ENCODE data around the gene COX6B2.

COX6B2 gene

DNA sequence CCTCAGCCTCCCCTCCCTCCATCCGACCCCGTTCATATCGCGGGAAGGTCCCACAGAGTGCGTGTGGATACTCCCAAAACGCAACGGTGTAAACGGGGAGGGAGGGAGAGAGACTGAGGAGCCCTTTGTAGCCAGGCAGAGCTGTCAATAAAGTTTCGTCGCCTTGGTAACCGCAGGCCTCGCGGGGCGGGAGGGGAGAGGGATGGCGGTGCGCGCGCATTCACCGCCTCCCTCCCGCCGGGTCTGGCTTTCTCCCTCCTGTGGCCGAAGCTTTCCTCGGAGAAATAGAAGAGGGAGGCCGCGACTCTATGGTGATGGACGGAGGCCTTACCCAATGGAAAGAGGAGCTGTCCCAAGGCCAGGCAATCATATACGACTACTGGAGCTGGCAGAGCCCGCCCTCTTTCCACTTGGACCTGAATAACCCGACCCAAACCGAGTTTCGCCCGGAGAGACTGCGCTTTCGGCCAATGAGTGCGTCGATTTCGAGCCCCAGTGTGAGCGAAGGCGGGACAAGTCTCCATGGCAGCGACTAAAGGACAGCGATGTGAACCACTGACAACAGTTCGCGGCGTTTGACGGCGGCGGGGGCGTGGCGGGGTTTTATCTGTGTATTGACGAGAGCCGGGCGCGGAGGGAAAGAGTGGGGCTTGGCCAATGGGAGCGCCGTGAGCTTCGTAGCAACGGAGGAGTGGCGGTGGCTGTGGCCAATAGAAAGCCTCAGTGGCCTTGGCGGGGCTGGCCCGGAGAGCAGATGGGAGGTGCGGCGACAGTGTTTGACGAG, 15.2 kb downstream of the COX6B2 start, which contains the start of gene KMT5C:
KMT5C (plus strand) TSS at position 772 of the 784 bp plus-strand sequence. CDS start 2,061 bp downstream, outside the sequence.
- no peaks in the 10 kb centered on the region for H3K9me3 ChIP-seq (ENCODE audit: control insufficient read depth, insufficient read depth, low read depth, low read length)
- POLR2A ChIA-PET: interaction anchor here (0.6 to 2.4 kb wide), 55 partner anchors 8 to 315 kb away, joined by 3 to 95 read pairs (median 4); partner anchors contain the start of genes BRSK1, FIZ1, GARIN5B and HSPBP1
- CTCF ChIA-PET: interaction anchor here (0.5 to 2.0 kb wide), 20 partner anchors 9 to 267 kb away, joined by 3 to 17 read pairs (median 4); partner anchors contain the start of gene ZNF865
- TF ChIP-seq, protein P1, sequence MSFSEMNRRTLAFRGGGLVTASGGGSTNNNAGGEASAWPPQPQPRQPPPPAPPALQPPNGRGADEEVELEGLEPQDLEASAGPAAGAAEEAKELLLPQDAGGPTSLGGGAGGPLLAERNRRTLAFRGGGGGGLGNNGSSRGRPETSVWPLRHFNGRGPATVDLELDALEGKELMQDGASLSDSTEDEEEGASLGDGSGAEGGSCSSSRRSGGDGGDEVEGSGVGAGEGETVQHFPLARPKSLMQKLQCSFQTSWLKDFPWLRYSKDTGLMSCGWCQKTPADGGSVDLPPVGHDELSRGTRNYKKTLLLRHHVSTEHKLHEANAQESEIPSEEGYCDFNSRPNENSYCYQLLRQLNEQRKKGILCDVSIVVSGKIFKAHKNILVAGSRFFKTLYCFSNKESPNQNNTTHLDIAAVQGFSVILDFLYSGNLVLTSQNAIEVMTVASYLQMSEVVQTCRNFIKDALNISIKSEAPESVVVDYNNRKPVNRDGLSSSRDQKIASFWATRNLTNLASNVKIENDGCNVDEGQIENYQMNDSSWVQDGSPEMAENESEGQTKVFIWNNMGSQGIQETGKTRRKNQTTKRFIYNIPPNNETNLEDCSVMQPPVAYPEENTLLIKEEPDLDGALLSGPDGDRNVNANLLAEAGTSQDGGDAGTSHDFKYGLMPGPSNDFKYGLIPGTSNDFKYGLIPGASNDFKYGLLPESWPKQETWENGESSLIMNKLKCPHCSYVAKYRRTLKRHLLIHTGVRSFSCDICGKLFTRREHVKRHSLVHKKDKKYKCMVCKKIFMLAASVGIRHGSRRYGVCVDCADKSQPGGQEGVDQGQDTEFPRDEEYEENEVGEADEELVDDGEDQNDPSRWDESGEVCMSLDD (tag by site-specific recombination; IDR thresholded peaks at IDR 0.05): peak; percentile 67; the same call in 1 of the 2 replicates
- TF ChIP-seq ZBTB21 (tag by site-specific recombination; IDR thresholded peaks at IDR 0.05) (peak; percentile 69), KLF1 (tag by site-specific recombination; IDR thresholded peaks at IDR 0.05) (peak; percentile 40), KLF8 (tag by site-specific recombination; IDR thresholded peaks at IDR 0.05) (peak; percentile 82), ZNF585B (tag by site-specific recombination; IDR thresholded peaks at IDR 0.05) (no peak), ZNF571 (tag by site-specific recombination; IDR thresholded peaks at IDR 0.05) (no peak), ZNF76 (tag by site-specific recombination; IDR thresholded peaks at IDR 0.05; ENCODE audit: borderline replicate concordance, low read depth) (peak; percentile 76; the same call in 1 of the 2 replicates), SP3 (tag by site-specific recombination; IDR thresholded peaks at IDR 0.05) (peak; percentile 98), YY1 (tag by site-specific recombination; IDR thresholded peaks at IDR 0.05) (no peak), GLIS1 (tag by site-specific recombination; IDR thresholded peaks at IDR 0.05) (peak; percentile 51), FEZF1 (tag by site-specific recombination; IDR thresholded peaks at IDR 0.05) (no peak), ZNF335 (tag by site-specific recombination; conservative IDR thresholded peaks at IDR 0.05) (peak; percentile 45), ZXDB (tag by site-specific recombination; IDR thresholded peaks at IDR 0.05) (peak; percentile 79), ZNF341 (tag by site-specific recombination; IDR thresholded peaks at IDR 0.05; ENCODE audit: low read depth) (peak; percentile 80), KLF16 (tag by site-specific recombination; IDR thresholded peaks at IDR 0.05) (peak; percentile 86), ZNF629 (tag by site-specific recombination; IDR thresholded peaks at IDR 0.05) (peak; percentile 92), SP2 (tag by site-specific recombination; IDR thresholded peaks at IDR 0.05) (peak; percentile 98), HOXD13 (CRISPR knock-in tag; IDR thresholded peaks at IDR 0.05; ENCODE audit: borderline replicate concordance) (no peak), ZNF366 (tag by site-specific recombination; conservative IDR thresholded peaks at IDR 0.05) (peak; percentile 98), ZNF664 (tag by site-specific recombination; IDR thresholded peaks at IDR 0.05) (no peak), EGR2 (tag by site-specific recombination; IDR thresholded peaks at IDR 0.05; ENCODE audit: low read depth) (peak; percentile 95), KLF10 (tag by site-specific recombination; IDR thresholded peaks at IDR 0.05) (peak; percentile 64; the same call in 1 of the 2 replicates), ZNF121 (tag by site-specific recombination; IDR thresholded peaks at IDR 0.05) (no peak), GLIS2 (tag by site-specific recombination; IDR thresholded peaks at IDR 0.05) (peak; percentile 67), ZNF510 (tag by site-specific recombination; IDR thresholded peaks at IDR 0.05; ENCODE audit: insufficient replicate concordance) (no peak), ZNF174 (tag by site-specific recombination; IDR thresholded peaks at IDR 0.05) (no peak), MEIS1 (CRISPR knock-in tag; IDR thresholded peaks at IDR 0.05; ENCODE audit: borderline replicate concordance) (no peak), ZSCAN23 (tag by site-specific recombination; IDR thresholded peaks at IDR 0.05) (no peak)
- TF ChIP-seq, protein P2, sequence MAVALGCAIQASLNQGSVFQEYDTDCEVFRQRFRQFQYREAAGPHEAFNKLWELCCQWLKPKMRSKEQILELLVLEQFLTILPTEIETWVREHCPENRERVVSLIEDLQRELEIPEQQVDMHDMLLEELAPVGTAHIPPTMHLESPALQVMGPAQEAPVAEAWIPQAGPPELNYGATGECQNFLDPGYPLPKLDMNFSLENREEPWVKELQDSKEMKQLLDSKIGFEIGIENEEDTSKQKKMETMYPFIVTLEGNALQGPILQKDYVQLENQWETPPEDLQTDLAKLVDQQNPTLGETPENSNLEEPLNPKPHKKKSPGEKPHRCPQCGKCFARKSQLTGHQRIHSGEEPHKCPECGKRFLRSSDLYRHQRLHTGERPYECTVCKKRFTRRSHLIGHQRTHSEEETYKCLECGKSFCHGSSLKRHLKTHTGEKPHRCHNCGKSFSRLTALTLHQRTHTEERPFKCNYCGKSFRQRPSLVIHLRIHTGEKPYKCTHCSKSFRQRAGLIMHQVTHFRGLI (tag by site-specific recombination; IDR thresholded peaks at IDR 0.05): no peak
- TF ChIP-seq, protein P3, sequence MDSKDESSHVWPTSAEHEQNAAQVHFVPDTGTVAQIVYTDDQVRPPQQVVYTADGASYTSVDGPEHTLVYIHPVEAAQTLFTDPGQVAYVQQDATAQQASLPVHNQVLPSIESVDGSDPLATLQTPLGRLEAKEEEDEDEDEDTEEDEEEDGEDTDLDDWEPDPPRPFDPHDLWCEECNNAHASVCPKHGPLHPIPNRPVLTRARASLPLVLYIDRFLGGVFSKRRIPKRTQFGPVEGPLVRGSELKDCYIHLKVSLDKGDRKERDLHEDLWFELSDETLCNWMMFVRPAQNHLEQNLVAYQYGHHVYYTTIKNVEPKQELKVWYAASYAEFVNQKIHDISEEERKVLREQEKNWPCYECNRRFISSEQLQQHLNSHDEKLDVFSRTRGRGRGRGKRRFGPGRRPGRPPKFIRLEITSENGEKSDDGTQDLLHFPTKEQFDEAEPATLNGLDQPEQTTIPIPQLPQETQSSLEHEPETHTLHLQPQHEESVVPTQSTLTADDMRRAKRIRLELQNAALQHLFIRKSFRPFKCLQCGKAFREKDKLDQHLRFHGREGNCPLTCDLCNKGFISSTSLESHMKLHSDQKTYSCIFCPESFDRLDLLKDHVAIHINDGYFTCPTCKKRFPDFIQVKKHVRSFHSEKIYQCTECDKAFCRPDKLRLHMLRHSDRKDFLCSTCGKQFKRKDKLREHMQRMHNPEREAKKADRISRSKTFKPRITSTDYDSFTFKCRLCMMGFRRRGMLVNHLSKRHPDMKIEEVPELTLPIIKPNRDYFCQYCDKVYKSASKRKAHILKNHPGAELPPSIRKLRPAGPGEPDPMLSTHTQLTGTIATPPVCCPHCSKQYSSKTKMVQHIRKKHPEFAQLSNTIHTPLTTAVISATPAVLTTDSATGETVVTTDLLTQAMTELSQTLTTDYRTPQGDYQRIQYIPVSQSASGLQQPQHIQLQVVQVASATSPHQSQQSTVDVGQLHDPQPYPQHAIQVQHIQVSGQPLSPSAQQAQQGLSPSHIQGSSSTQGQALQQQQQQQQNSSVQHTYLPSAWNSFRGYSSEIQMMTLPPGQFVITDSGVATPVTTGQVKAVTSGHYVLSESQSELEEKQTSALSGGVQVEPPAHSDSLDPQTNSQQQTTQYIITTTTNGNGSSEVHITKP (tag by site-specific recombination; IDR thresholded peaks at IDR 0.05): peak; percentile 71; the same call in 1 of the 2 replicates

More for the DNA sequence above, 15.2 kb downstream of the COX6B2 start, which contains the start of gene KMT5C:
- Histone ChIP-seq H3K36me3 (ENCODE audit: control insufficient read depth in 2 of 2, insufficient read depth in 1 of 2, low read length in 2 of 2) (peaks cover 3 to 27% of the 10 kb centered on the region in 2 experiments), H3K4me1 (ENCODE audit: control insufficient read depth, insufficient read depth, low read length) (peaks cover 14% of the 10 kb centered on the region), H3K27ac (ENCODE audit: extremely low read depth, low read depth, low read length) (peak within 1 kb of the TSS; percentile 89), H3K4me3 (ENCODE audit: low read depth, low read length) (peak within 1 kb of the TSS; percentile 88)

Measured in HEK293 (cell line).